Measurements from ENCODE around the gene RBFOX1.

The RBFOX1 gene

DNA sequence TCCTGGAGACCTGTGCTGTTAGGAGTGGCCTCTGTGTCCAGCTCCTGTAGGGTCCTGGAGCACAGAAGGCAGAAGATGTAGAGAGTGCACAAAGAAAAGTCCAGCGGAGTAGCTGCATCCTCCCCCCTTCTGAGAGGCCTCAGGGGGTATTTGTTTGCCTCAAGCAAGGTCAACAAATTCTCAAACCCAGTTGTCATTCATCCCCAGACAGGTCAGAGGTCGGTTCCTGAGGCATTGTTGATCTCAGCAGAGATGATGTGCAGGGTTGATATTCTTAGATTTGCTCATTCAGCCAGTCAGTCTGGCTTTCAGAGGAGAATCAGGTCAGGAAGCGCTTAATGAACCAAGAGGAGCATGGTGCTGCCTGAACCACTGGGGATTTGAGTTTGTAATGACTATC lies 8.3 kb upstream of the RBFOX1 start:
- TF ChIP-seq, protein P1, sequence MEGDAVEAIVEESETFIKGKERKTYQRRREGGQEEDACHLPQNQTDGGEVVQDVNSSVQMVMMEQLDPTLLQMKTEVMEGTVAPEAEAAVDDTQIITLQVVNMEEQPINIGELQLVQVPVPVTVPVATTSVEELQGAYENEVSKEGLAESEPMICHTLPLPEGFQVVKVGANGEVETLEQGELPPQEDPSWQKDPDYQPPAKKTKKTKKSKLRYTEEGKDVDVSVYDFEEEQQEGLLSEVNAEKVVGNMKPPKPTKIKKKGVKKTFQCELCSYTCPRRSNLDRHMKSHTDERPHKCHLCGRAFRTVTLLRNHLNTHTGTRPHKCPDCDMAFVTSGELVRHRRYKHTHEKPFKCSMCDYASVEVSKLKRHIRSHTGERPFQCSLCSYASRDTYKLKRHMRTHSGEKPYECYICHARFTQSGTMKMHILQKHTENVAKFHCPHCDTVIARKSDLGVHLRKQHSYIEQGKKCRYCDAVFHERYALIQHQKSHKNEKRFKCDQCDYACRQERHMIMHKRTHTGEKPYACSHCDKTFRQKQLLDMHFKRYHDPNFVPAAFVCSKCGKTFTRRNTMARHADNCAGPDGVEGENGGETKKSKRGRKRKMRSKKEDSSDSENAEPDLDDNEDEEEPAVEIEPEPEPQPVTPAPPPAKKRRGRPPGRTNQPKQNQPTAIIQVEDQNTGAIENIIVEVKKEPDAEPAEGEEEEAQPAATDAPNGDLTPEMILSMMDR (IDR thresholded peaks at IDR 0.05; ENCODE audit: borderline replicate concordance, control extremely low read depth, extremely low read depth, insufficient read depth, missing control alignments): no peak
- in situ Hi-C loops (cut with MboI; ENCODE audit: low sequenced_read_pairs, unreplicated experiment): no loop called here
- no peak for DNase-seq (ENCODE audit: low spot score)

DNA sequence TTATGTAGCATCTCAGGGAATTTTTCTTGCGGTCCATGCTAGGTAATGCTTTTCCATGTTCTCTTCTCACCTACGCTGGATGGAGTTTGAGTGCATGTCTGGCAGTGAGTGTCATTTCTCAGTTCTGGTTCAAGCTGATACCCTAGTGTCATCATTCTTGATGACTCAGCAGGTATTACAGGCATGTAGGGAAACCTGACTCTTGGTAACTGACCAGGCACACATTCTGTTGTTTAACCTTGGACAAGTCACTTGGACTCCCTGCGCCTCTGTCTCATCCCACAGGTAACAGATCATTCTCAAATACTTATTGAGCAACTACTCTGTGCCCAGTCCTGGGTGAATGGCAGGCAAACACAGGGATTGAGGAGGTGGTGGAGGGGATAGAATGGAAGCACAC lies 6.8 kb upstream of the RBFOX1 start:
- in situ Hi-C loops (cut with MboI; ENCODE audit: low sequenced_read_pairs, unreplicated experiment): no loop called here
- TF ChIP-seq, protein P1 (IDR thresholded peaks at IDR 0.05; ENCODE audit: borderline replicate concordance, control extremely low read depth, extremely low read depth, insufficient read depth, missing control alignments): no peak

DNA sequence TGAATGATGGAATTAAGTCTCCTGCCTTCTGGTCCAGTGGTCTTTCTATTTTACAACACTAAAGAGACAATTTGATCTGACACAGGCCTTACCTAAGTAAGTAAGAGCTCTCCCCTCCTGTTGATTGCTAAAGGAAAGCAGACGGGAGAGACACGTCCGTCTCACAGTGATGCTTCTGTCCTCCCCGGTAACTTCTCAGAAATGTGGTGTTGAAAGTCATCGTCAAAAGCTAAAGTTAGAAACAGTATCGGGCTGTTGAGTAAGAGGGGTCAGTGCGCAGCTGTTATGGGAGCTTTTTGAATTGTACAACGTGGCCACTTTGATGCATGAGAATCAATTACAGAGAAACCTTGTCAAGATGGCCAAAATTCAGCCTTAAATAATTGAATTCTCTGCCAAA lies 1.9 kb upstream of the RBFOX1 start:
- DNase-seq (ENCODE audit: low spot score): no peak
- in situ Hi-C loops (cut with MboI; ENCODE audit: low sequenced_read_pairs, unreplicated experiment): no loop called here
- TF ChIP-seq, protein P1 (IDR thresholded peaks at IDR 0.05; ENCODE audit: borderline replicate concordance, control extremely low read depth, extremely low read depth, insufficient read depth, missing control alignments): no peak

More for the DNA sequence above, 6.8 kb upstream of the RBFOX1 start:
- DNase-seq (ENCODE audit: low spot score): no peak

DNA sequence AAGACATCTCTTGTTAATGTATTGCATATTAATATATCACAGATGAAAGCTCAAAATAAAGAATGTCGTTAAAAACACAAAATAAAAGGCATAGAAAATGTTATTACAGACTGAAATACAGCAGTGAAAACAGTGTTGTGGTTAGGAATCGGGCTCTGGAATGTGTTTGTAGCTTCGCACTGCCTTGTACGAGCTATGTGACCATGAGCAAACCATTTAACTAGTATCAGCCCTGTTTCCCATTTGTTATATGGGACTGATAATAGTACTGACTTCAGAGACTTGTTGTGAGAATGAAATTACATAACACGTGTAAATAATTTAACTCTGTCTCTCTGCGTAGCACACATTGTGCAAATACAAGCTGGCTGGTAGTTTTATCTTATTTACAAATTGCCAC lies 648 bp upstream of the RBFOX1 start:
- in situ Hi-C loops (cut with MboI; ENCODE audit: low sequenced_read_pairs, unreplicated experiment): no loop called here
- DNase-seq (ENCODE audit: low spot score): no peak
- TF ChIP-seq, protein P1 (IDR thresholded peaks at IDR 0.05; ENCODE audit: borderline replicate concordance, control extremely low read depth, extremely low read depth, insufficient read depth, missing control alignments): no peak

DNA sequence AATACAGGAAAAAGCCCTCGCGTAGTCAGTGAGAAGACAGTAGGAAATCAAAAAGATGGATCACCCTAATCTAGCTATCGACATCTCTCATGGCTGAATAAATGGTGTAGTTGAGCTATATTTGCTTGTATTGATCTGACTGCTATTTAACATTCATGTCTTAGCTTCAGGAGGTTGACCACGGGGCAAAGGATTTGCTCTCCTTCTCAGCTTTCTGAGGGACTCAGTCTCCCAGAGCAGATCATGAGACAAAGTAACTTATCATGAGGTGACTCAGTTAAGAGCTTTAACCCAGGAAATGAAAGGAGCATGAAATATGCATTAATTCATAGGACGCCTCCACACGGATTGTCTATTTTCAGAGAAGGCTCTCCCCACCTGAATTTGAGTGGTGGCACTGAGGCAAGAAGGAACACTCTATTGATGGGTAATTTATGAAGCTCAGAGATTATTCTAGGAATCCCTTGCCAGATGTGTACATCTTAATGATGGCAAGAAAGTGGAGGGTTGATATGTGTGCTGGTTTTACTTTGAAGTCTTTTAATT lies 608 bp downstream of the RBFOX1 start:
- in situ Hi-C loops (cut with MboI; ENCODE audit: low sequenced_read_pairs, unreplicated experiment): no loop called here
- TF ChIP-seq, protein P1 (IDR thresholded peaks at IDR 0.05; ENCODE audit: borderline replicate concordance, control extremely low read depth, extremely low read depth, insufficient read depth, missing control alignments): no peak
- no peak for DNase-seq (ENCODE audit: low spot score)

DNA sequence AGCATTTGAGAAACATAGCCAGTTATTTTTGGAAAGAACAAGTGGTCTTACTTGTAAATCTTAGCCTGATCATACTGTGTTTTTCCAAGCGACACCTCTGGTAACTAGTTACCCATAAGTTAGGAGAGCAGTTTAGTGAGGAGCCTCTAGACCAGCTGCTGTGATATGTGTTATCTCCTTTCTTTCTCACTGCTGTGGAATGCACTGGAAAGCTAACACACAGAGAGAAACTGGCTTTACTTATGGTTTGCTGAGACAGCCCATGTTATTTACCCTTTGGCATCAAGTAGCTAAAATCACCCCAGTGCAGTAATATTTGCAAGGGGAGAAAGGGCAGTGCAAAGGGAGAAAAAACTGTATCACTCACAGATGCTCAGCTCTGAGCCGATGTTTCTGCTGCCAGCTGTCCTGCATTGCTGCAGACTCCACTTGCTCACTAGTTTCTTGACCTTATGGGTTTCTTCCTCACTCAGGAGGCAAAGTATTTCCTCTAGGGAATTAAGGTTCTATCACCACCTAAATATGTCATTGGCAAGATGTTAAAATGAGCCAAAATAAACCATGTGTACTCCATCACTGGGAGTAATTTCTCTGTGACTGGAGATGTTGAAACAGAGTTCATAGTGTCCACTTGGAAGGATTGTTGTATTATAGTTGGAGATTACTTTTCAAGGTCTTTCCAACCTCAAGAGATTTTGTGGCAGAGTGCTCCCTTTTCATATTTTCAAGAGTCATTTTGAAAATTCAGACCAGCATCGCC lies 2.3 kb downstream of the RBFOX1 start:
- in situ Hi-C loops (cut with MboI; ENCODE audit: low sequenced_read_pairs, unreplicated experiment): no loop called here
- TF ChIP-seq, protein P1 (IDR thresholded peaks at IDR 0.05; ENCODE audit: borderline replicate concordance, control extremely low read depth, extremely low read depth, insufficient read depth, missing control alignments): no peak
- no peak for DNase-seq (ENCODE audit: low spot score)
